Ascending aorta (tissue), 2 donors: ENCODE measurements around the gene KRTAP20-3. TPM values are rescaled to one million over a fixed set of nuclear protein-coding genes. Genes with fewer than 3 reads are reported as not detected.

Experiments
- DNase-seq, 2 donors: peaks; one replicate each; pipeline ENCODE4 v3.0.0-alpha.2; 2019; ENCODE audit warnings: low spot score in 2 of 2
- H3K27ac ChIP-seq, 2 donors: fragments of 200-600 bp; sonication (generic); one replicate each; pipeline ENCODE4 v1.5.1; 2016 to 2017; ENCODE audit warnings: mild to moderate bottlenecking in 1 of 2
- H3K27me3 ChIP-seq: fragments of 200-600 bp; sonication (generic); one replicate; pipeline ENCODE4 v1.5.1; 2017
- H3K36me3 ChIP-seq, 2 donors: fragments of 200-600 bp; sonication (generic); one replicate each; pipeline ENCODE4 v1.5.1; 2016
- H3K4me1 ChIP-seq, 2 donors: fragments of 200-600 bp; sonication (generic); one replicate each; pipeline ENCODE4 v1.5.1; 2016 to 2017; ENCODE audit warnings: mild to moderate bottlenecking in 1 of 2
- H3K4me3 ChIP-seq, 2 donors: fragments of 200-600 bp; sonication (generic); one replicate each; pipeline ENCODE4 v1.5.1; 2016 to 2017; ENCODE audit warnings: mild to moderate bottlenecking in 1 of 2
- H3K9me3 ChIP-seq, 2 donors: fragments of 200-600 bp; sonication (generic); one replicate each; pipeline ENCODE4 v1.5.1; 2016
- CTCF ChIP-seq, 3 experiments: fragments of 200-600 bp in 2 of 3; fragments of 450-650 bp in 1 of 3; sonication (generic) in 2 of 3; IDR thresholded peaks; one replicate each; pipeline ENCODE4 v1.5.1; 2016 to 2019; ENCODE audit warnings: antibody characterized with exemption in 3 of 3, mild to moderate bottlenecking in 1 of 3, moderate library complexity in 1 of 3
- intact Hi-C: fragments of 100-400 bp; cut with DNase I; formaldehyde crosslinking; loops from one replicate; pipeline ENCODE4 v1.15.1; 2023
- total RNA-seq: library from RNA; depleted of rRNA; stranded (reverse); fragments of >200 nt; gene quantifications from one replicate; pipeline ENCODE4 v1.1.0, GENCODE V29; 2016

Gene KRTAP20-3
- total RNA-seq, 1 donor from 2014 or later: not detected

GRCh38 chr21:30625449-30626165 lies 17.1 kb upstream of the KRTAP20-3 start:
- H3K27me3 ChIP-seq: no peaks in the 10 kb centered on the region
- H3K27ac ChIP-seq: no peak overlapping the region
- H3K9me3 ChIP-seq: no peaks in the 10 kb centered on the region
- intact Hi-C loops: no loop called here
- no peaks in the 10 kb centered on the region for H3K4me1 ChIP-seq
- H3K4me3 ChIP-seq: no peak overlapping the region
- no peaks in the 10 kb centered on the region for H3K36me3 ChIP-seq
- DNase-seq: no peak
- TF ChIP-seq CTCF (IDR thresholded peaks at IDR 0.05): no peak

GRCh38 chr21:30628109-30628508 lies 14.6 kb upstream of the KRTAP20-3 start:
- Histone ChIP-seq H3K27ac (no peak overlapping the region), H3K9me3 (no peaks in the 10 kb centered on the region), H3K4me1 (no peaks in the 10 kb centered on the region), H3K4me3 (no peak overlapping the region), H3K36me3 (no peaks in the 10 kb centered on the region), H3K27me3 (no peaks in the 10 kb centered on the region)
- intact Hi-C loops: no loop called here
- TF ChIP-seq CTCF (IDR thresholded peaks at IDR 0.05): no peak
- DNase-seq: no peak

GRCh38 chr21:30629200-30629599 lies 13.5 kb upstream of the KRTAP20-3 start:
- no peak for TF ChIP-seq CTCF (IDR thresholded peaks at IDR 0.05)
- intact Hi-C loops: no loop called here
- Histone ChIP-seq H3K27ac (no peak overlapping the region), H3K27me3 (no peaks in the 10 kb centered on the region), H3K4me1 (no peaks in the 10 kb centered on the region), H3K4me3 (no peak overlapping the region), H3K36me3 (no peaks in the 10 kb centered on the region), H3K9me3 (no peaks in the 10 kb centered on the region)
- DNase-seq: no peak

DNA sequence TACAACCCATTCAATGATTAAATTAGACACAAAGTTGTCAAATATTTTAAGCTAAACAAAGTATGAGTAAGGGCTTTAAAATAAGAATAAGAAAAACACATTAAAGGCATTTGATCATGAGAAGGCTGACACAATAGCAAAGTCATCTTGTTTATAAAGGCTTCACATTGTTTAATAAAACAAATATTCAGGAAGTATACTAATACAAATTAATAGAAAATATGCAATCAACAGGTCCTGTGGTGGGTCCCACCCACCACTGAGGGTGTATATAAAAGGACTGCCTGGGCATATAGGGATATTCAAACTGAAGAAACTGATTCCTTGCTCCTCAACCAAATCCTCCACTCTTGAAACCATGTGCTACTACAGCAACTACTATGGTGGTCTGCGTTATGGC lies 7.8 kb upstream of the KRTAP20-3 start, which contains the start of gene KRTAP20-2:
Gene KRTAP20-2 (plus strand): TSS at position 301 of the 400 bp plus-strand sequence. CDS start 58 bp downstream, at position 359.
- no peak for TF ChIP-seq CTCF (IDR thresholded peaks at IDR 0.05)
- H3K27ac ChIP-seq: no peak within 1 kb of the TSS

GRCh38 chr21:30638686-30639085 lies 4.0 kb upstream of the KRTAP20-3 start:
- Histone ChIP-seq H3K27ac (no peak overlapping the region), H3K4me3 (no peak overlapping the region), H3K4me1 (no peaks in the 10 kb centered on the region), H3K36me3 (no peaks in the 10 kb centered on the region), H3K27me3 (no peaks in the 10 kb centered on the region), H3K9me3 (no peaks in the 10 kb centered on the region)
- DNase-seq: no peak
- intact Hi-C loops: no loop called here
- TF ChIP-seq CTCF (IDR thresholded peaks at IDR 0.05): no peak

More for the DNA sequence above, 7.8 kb upstream of the KRTAP20-3 start, which contains the start of gene KRTAP20-2:
- DNase-seq: no peak
- H3K4me3 ChIP-seq: no peak within 1 kb of the TSS
- intact Hi-C loops: no loop called here
- H3K4me1 ChIP-seq: no peaks in the 10 kb centered on the region
- no peaks in the 10 kb centered on the region for H3K9me3 ChIP-seq
- no peaks in the 10 kb centered on the region for H3K36me3 ChIP-seq
- H3K27me3 ChIP-seq: no peaks in the 10 kb centered on the region
